Esophagus muscularis mucosa (tissue), 3 donors: Measurements from ENCODE around the gene RFFL.

ENCODE experiments used
- CTCF ChIP-seq, 3 experiments: fragments of 200-600 bp in 2 of 3; fragments of 450-650 bp in 1 of 3; sonication (generic) in 2 of 3; IDR thresholded peaks; one replicate each; pipeline ENCODE4 v1.5.1; 2017 to 2019; ENCODE audit warnings: antibody characterized with exemption in 3 of 3, mild to moderate bottlenecking in 2 of 3, moderate library complexity in 1 of 3
- POLR2A ChIP-seq: fragments of 450-650 bp; IDR thresholded peaks from one replicate; pipeline ENCODE4 v1.6.1; 2017; ENCODE audit warnings: antibody characterized with exemption, moderate library complexity, mild to moderate bottlenecking, low read depth

GRCh38 chr17:35081638-35082037, 18.1 kb upstream of the RFFL start:
- TF ChIP-seq CTCF (IDR thresholded peaks at IDR 0.05): no peak
- no peak for TF ChIP-seq POLR2A
